LNCaP clone FGC (cell line): Measurements from ENCODE around the gene ACSS3.

Experiments
- DNase-seq: peaks from one replicate; pipeline ENCODE4 v3.0.0-alpha.2; 2011; ENCODE audit warnings: low read depth
- H3K4me3 ChIP-seq: 2 replicates; pipeline ENCODE4 v1.5.1; 2011; ENCODE audit warnings: mild to moderate bottlenecking, low read depth, low read length, control low read depth
- CTCF ChIP-seq: IDR thresholded peaks from 2 replicates; pipeline ENCODE4 v1.5.1; 2012; ENCODE audit warnings: mild to moderate bottlenecking; ENCODE audit not compliant: control insufficient read depth, insufficient read depth; ENCODE audit errors: extremely low read depth

Gene ACSS3

GRCh38 chr12:81270385-81270784 lies 192.5 kb downstream of the ACSS3 start:
- H3K4me3 ChIP-seq = no peak overlapping the region
- no peak for DNase-seq
- no peak for TF ChIP-seq CTCF

GRCh38 chr12:81274637-81275529 lies 197.0 kb downstream of the ACSS3 start:
- no peak for TF ChIP-seq CTCF
- no peak overlapping the region for H3K4me3 ChIP-seq
- DNase-seq = no peak

- no peak for TF ChIP-seq CTCF
- H3K4me3 ChIP-seq = no peak overlapping the region
- DNase-seq = no peak
Measured at GRCh38 chr12:81284137-81284536, 206.3 kb downstream of the ACSS3 start.

GRCh38 chr12:81288651-81289050 lies 210.8 kb downstream of the ACSS3 start:
- TF ChIP-seq CTCF = no peak
- no peak for DNase-seq
- H3K4me3 ChIP-seq = no peak overlapping the region

- no peak overlapping the region for H3K4me3 ChIP-seq
- no peak for DNase-seq
- TF ChIP-seq CTCF = no peak
Measured at GRCh38 chr12:81294325-81295190, 216.7 kb downstream of the ACSS3 start.

- no peak overlapping the region for H3K4me3 ChIP-seq
- no peak for TF ChIP-seq CTCF
- no peak for DNase-seq
Measured at GRCh38 chr12:81295251-81295650, 217.4 kb downstream of the ACSS3 start.
